OCI-LY1 (cell line): ENCODE measurements around the gene PDZD2.

Source experiments
- H2AFZ ChIP-seq: fragments of 200-600 bp; sonication (generic), shearing (Covaris generic); 2 replicates; pipeline ENCODE4 v1.6.0; 2014; ENCODE audit warnings: antibody characterized with exemption, mild to moderate bottlenecking, low read length
- H3F3A ChIP-seq: fragments of 200-600 bp; sonication (generic), shearing (Covaris generic); 2 replicates; pipeline ENCODE4 v1.6.0; 2014; ENCODE audit warnings: mild to moderate bottlenecking, antibody characterized with exemption, low read length, moderate library complexity; ENCODE audit not compliant: insufficient read depth
- H3K27ac ChIP-seq: fragments of 200-600 bp; sonication (generic); 2 replicates; pipeline ENCODE4 v1.5.1; 2014; ENCODE audit warnings: low read length, mixed run types, mild to moderate bottlenecking, low read depth; ENCODE audit not compliant: poor library complexity, severe bottlenecking
- H3K27me3 ChIP-seq: fragments of 200-600 bp; sonication (generic); 2 replicates; pipeline ENCODE4 v1.6.0; 2014; ENCODE audit warnings: antibody characterized with exemption, mild to moderate bottlenecking, low read length, moderate library complexity; ENCODE audit not compliant: insufficient read depth
- H3K36me3 ChIP-seq: fragments of 200-600 bp; sonication (generic); 2 replicates; pipeline ENCODE4 v1.6.1; 2014; ENCODE audit warnings: mild to moderate bottlenecking, antibody characterized with exemption, low read length, moderate library complexity, mixed read lengths; ENCODE audit not compliant: insufficient read depth
- H3K4me1 ChIP-seq: fragments of 200-600 bp; sonication (generic); 2 replicates; pipeline ENCODE4 v1.5.1; 2014; ENCODE audit warnings: mild to moderate bottlenecking, low read length, moderate library complexity; ENCODE audit not compliant: insufficient read depth, severe bottlenecking
- H3K4me2 ChIP-seq: fragments of 200-600 bp; sonication (generic), shearing (Covaris generic); 2 replicates; pipeline ENCODE4 v1.6.1; 2014; ENCODE audit warnings: low read length
- H3K4me3 ChIP-seq: fragments of 200-600 bp; sonication (generic); 2 replicates; pipeline ENCODE4 v1.5.1; 2014; ENCODE audit warnings: low read length, low read depth, mild to moderate bottlenecking, mixed read lengths; ENCODE audit not compliant: poor library complexity, severe bottlenecking
- H3K79me2 ChIP-seq: fragments of 200-600 bp; shearing (Covaris generic); 2 replicates; pipeline ENCODE4 v1.6.1; 2016; ENCODE audit warnings: mixed run types, low read length, mixed read lengths; ENCODE audit not compliant: insufficient read depth
- H3K9ac ChIP-seq: fragments of 200-600 bp; sonication (generic), shearing (Covaris generic); 2 replicates; pipeline ENCODE4 v1.6.1; 2014; ENCODE audit warnings: mild to moderate bottlenecking, low read length, mixed read lengths
- H3K9me2 ChIP-seq: fragments of 200-600 bp; sonication (generic), shearing (Covaris generic); 2 replicates; pipeline ENCODE4 v1.6.1; 2014; ENCODE audit warnings: low read depth, mild to moderate bottlenecking, low read length, mixed read lengths
- H3K9me3 ChIP-seq: fragments of 200-600 bp; shearing (Covaris generic); 2 replicates; pipeline ENCODE4 v1.6.1; 2014; ENCODE audit warnings: low read length, mixed read lengths
- H4K20me1 ChIP-seq: fragments of 200-600 bp; sonication (generic), shearing (Covaris generic); 2 replicates; pipeline ENCODE4 v1.6.0; 2016; ENCODE audit warnings: mild to moderate bottlenecking, low read length; ENCODE audit not compliant: insufficient read depth
- EZH2 ChIP-seq: fragments of 200-600 bp; sonication (generic), shearing (Covaris generic); IDR thresholded peaks from 2 replicates; pipeline ENCODE4 v1.8.0; 2017; ENCODE audit warnings: borderline replicate concordance, mixed run types, mild to moderate bottlenecking, antibody characterized with exemption, low read length, moderate library complexity, mixed read lengths
- TF ChIP-seq, protein P1 (sequence below): fragments of 200-600 bp; sonication (generic), shearing (Covaris generic); IDR thresholded peaks from 2 replicates; pipeline ENCODE4 v1.5.1; 2017; ENCODE audit warnings: mild to moderate bottlenecking, antibody characterized with exemption, low read length, moderate library complexity, mixed read lengths

The PDZD2 gene

DNA sequence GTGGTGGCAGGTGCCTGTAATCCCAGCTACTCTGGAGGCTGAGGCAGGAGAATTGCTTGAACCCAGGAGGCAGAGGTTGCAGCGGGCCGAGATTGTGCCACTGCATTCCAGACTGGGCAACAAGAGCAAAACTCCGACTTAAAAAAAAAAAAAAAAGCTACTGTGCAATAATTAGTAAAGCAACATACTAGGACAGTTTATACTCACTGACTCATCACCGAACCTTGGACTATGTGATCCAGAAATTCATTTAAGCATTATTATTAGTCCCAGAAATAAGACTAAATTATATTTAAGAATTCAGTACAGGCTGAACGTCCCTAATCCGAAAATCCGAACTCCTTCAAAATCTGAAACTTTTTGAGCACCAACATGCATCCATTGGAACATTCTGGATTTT is 497.4 kb downstream of the PDZD2 start:
- no peak overlapping the region for H3K27ac ChIP-seq
- no peaks in the 10 kb centered on the region for H3K4me1 ChIP-seq
- no peak overlapping the region for H3K9ac ChIP-seq
- TF ChIP-seq, protein P1, sequence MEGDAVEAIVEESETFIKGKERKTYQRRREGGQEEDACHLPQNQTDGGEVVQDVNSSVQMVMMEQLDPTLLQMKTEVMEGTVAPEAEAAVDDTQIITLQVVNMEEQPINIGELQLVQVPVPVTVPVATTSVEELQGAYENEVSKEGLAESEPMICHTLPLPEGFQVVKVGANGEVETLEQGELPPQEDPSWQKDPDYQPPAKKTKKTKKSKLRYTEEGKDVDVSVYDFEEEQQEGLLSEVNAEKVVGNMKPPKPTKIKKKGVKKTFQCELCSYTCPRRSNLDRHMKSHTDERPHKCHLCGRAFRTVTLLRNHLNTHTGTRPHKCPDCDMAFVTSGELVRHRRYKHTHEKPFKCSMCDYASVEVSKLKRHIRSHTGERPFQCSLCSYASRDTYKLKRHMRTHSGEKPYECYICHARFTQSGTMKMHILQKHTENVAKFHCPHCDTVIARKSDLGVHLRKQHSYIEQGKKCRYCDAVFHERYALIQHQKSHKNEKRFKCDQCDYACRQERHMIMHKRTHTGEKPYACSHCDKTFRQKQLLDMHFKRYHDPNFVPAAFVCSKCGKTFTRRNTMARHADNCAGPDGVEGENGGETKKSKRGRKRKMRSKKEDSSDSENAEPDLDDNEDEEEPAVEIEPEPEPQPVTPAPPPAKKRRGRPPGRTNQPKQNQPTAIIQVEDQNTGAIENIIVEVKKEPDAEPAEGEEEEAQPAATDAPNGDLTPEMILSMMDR: no peak
- TF ChIP-seq EZH2: no peak
- H2AFZ ChIP-seq: no peak overlapping the region
- H3K79me2 ChIP-seq: peaks cover 10% of the 10 kb centered on the region
- H3K36me3 ChIP-seq: peaks cover 46% of the 10 kb centered on the region; the same call in 1 of the 2 replicates
- no peaks in the 10 kb centered on the region for H3K9me3 ChIP-seq
- no peak overlapping the region for H3K4me2 ChIP-seq
- no peak overlapping the region for H3K4me3 ChIP-seq
- no peaks in the 10 kb centered on the region for H4K20me1 ChIP-seq
- no peaks in the 10 kb centered on the region for H3K27me3 ChIP-seq
- H3K9me2 ChIP-seq: no peaks in the 10 kb centered on the region
- no peaks in the 10 kb centered on the region for H3F3A ChIP-seq

DNA sequence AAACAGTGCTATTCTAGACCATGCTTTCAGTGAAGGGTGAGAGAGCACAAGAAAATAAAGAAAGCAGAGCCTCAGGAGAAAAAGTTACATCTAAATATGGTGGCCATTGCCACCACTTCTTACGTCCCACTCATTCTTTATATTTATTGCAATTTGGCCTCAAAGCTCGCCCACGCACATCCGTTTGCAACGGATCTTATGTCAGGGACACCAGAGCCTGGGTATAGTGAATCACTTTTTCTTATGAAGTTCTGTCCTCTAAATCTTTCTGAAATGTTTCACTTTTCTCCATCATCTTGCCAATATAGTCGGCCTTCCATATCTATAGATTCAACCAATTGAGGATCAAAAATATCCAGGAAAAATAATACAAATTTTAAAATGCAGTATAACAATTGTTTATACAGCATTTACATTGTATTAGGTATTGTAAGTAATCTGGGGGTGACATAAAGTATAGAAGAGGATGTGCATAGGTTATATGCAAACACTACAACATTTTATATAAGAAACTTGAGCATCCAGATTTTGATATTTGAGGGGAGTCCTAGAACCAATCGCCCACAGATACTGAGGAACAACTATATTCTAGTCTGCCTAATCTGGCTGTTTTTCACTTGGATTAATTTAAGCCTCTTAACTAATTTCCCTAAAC is 500.0 kb downstream of the PDZD2 start:
- H3K4me3 ChIP-seq: no peak overlapping the region
- H3F3A ChIP-seq: no peaks in the 10 kb centered on the region
- H3K79me2 ChIP-seq: peaks cover 15% of the 10 kb centered on the region
- H3K27ac ChIP-seq: no peak overlapping the region
- no peak overlapping the region for H2AFZ ChIP-seq
- no peak overlapping the region for H3K4me2 ChIP-seq
- no peaks in the 10 kb centered on the region for H3K9me2 ChIP-seq
- no peaks in the 10 kb centered on the region for H3K4me1 ChIP-seq
- H4K20me1 ChIP-seq: no peaks in the 10 kb centered on the region
- no peak overlapping the region for H3K9ac ChIP-seq
- H3K9me3 ChIP-seq: no peaks in the 10 kb centered on the region
- no peaks in the 10 kb centered on the region for H3K27me3 ChIP-seq
- no peak for TF ChIP-seq EZH2
- TF ChIP-seq, protein P1: no peak
- H3K36me3 ChIP-seq: peaks cover 45% of the 10 kb centered on the region; the same call in 1 of the 2 replicates

DNA sequence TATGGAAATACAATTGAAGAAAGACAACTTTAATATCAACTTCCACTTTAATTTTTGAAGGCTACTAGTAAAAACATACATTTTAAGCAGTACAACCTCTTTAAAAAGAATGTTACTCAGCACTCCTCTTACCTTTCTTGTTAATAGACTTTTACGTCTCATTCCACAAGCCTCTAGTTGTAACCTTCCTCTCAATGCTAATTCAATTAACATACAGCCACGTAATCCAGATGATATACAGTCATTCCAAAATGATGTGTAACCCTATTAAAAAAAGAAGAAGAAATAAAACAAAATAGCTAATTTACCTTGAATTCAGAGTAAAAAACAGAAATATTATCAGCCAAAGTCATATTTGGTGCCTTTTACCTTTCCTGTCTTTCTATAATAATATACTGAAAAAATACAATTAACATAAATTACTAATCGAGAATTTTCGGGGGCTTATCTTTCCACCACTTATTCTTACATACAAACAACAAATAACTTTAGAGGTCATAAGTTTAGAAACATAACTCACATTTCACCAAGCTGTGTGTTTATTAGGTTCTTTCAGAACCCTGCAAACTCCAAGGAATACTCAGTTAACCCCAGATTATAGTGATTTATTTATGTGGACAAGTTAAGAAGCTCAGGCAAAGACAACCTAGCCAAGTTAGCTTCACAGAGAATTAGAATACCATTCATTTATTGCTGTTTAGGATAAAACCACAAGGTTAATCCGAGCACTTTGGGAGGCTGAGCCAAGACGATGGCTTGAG is 504.9 kb downstream of the PDZD2 start:
- H4K20me1 ChIP-seq: no peaks in the 10 kb centered on the region
- H3K27me3 ChIP-seq: no peaks in the 10 kb centered on the region
- H3K9me2 ChIP-seq: no peaks in the 10 kb centered on the region
- H3F3A ChIP-seq: no peaks in the 10 kb centered on the region
- peaks cover 45% of the 10 kb centered on the region for H3K36me3 ChIP-seq
- H3K79me2 ChIP-seq: peaks cover 59% of the 10 kb centered on the region
- no peaks in the 10 kb centered on the region for H3K9me3 ChIP-seq
- no peak overlapping the region for H3K9ac ChIP-seq
- H3K4me2 ChIP-seq: no peak overlapping the region
- TF ChIP-seq, protein P1: no peak
- TF ChIP-seq EZH2: no peak
- H3K27ac ChIP-seq: no peak overlapping the region
- H2AFZ ChIP-seq: no peak overlapping the region
- H3K4me3 ChIP-seq: no peak overlapping the region
- H3K4me1 ChIP-seq: no peaks in the 10 kb centered on the region
